Ascending aorta (tissue), 2 donors: ENCODE results near the gene RHOBTB3. TPM values are rescaled to one million over a fixed set of nuclear protein-coding genes. Genes with fewer than 3 reads are reported as not detected.

Source experiments
- DNase-seq, 2 donors: peaks; one replicate each; pipeline ENCODE4 v3.0.0-alpha.2; 2019; ENCODE audit warnings: low spot score in 2 of 2
- H3K27ac ChIP-seq, 2 donors: fragments of 200-600 bp; sonication (generic); one replicate each; pipeline ENCODE4 v1.5.1; 2016 to 2017; ENCODE audit warnings: mild to moderate bottlenecking in 1 of 2
- H3K27me3 ChIP-seq: fragments of 200-600 bp; sonication (generic); one replicate; pipeline ENCODE4 v1.5.1; 2017
- H3K36me3 ChIP-seq, 2 donors: fragments of 200-600 bp; sonication (generic); one replicate each; pipeline ENCODE4 v1.5.1; 2016
- H3K4me1 ChIP-seq, 2 donors: fragments of 200-600 bp; sonication (generic); one replicate each; pipeline ENCODE4 v1.5.1; 2016 to 2017; ENCODE audit warnings: mild to moderate bottlenecking in 1 of 2
- H3K4me3 ChIP-seq, 2 donors: fragments of 200-600 bp; sonication (generic); one replicate each; pipeline ENCODE4 v1.5.1; 2016 to 2017; ENCODE audit warnings: mild to moderate bottlenecking in 1 of 2
- H3K9me3 ChIP-seq, 2 donors: fragments of 200-600 bp; sonication (generic); one replicate each; pipeline ENCODE4 v1.5.1; 2016
- CTCF ChIP-seq, 3 experiments: fragments of 200-600 bp in 2 of 3; fragments of 450-650 bp in 1 of 3; sonication (generic) in 2 of 3; IDR thresholded peaks; one replicate each; pipeline ENCODE4 v1.5.1; 2016 to 2019; ENCODE audit warnings: antibody characterized with exemption in 3 of 3, mild to moderate bottlenecking in 1 of 3, moderate library complexity in 1 of 3
- intact Hi-C: fragments of 100-400 bp; cut with DNase I; formaldehyde crosslinking; loops from one replicate; pipeline ENCODE4 v1.15.1; 2023
- total RNA-seq: library from RNA; depleted of rRNA; stranded (reverse); fragments of >200 nt; gene quantifications from one replicate; pipeline ENCODE4 v1.1.0, GENCODE V29; 2016

The RHOBTB3 gene
- total RNA-seq, 1 donor from 2014 or later: 153 TPM

- intact Hi-C loops: loop anchor here (2.0 to 10.0 kb wide), 4 partner anchors 67 to 175 kb away; partner anchors contain the start of genes ARSK, RFESD and SKIC3
- no peak for TF ChIP-seq CTCF (IDR thresholded peaks at IDR 0.05)
- peaks cover 0 to 21% of the 10 kb centered on the region in 2 donors for H3K4me1 ChIP-seq
- H3K9me3 ChIP-seq: no peaks in the 10 kb centered on the region
- H3K27me3 ChIP-seq: no peaks in the 10 kb centered on the region
- H3K36me3 ChIP-seq: no peaks in the 10 kb centered on the region
- H3K27ac ChIP-seq: peak overlapping the region; percentile 33 to 89
- no peak overlapping the region for H3K4me3 ChIP-seq
- no peak for DNase-seq
Measured at GRCh38 chr5:95729115-95730010, 1.8 kb upstream of the RHOBTB3 start.

GRCh38 chr5:95730011-95730700 is 980 bp upstream of the RHOBTB3 start:
- no peaks in the 10 kb centered on the region for H3K36me3 ChIP-seq
- DNase-seq: no peak
- peaks cover 0 to 22% of the 10 kb centered on the region in 2 donors for H3K4me1 ChIP-seq
- H3K27ac ChIP-seq: peak overlapping the region; percentile 89
- H3K27me3 ChIP-seq: no peaks in the 10 kb centered on the region
- H3K4me3 ChIP-seq: peak overlapping the region; percentile 72 to 94
- intact Hi-C loops: loop anchor here (2.0 to 10.0 kb wide), 4 partner anchors 68 to 175 kb away; partner anchors contain the start of genes ARSK, RFESD and SKIC3
- H3K9me3 ChIP-seq: no peaks in the 10 kb centered on the region
- TF ChIP-seq CTCF (IDR thresholded peaks at IDR 0.05): no peak

GRCh38 chr5:95731571-95732554 is 727 bp downstream of the RHOBTB3 start:
- Histone ChIP-seq H3K4me1 (peaks cover 0 to 14% of the 10 kb centered on the region in 2 donors), H3K27me3 (no peaks in the 10 kb centered on the region), H3K36me3 (no peaks in the 10 kb centered on the region), H3K4me3 (peak overlapping the region; percentile 72 to 94), H3K9me3 (no peaks in the 10 kb centered on the region), H3K27ac (peak overlapping the region; percentile 89)
- no peak for TF ChIP-seq CTCF (IDR thresholded peaks at IDR 0.05)
- intact Hi-C loops: loop anchor here (2.0 to 10.0 kb wide), 4 partner anchors 70 to 177 kb away; partner anchors contain the start of genes ARSK, RFESD and SKIC3
- peak in 1 of 2 donors; percentile 76 for DNase-seq

- Histone ChIP-seq H3K4me1 (peaks cover 0 to 8% of the 10 kb centered on the region in 2 donors), H3K27me3 (no peaks in the 10 kb centered on the region), H3K36me3 (no peaks in the 10 kb centered on the region), H3K9me3 (no peaks in the 10 kb centered on the region), H3K4me3 (peak overlapping the region; percentile 72 to 94), H3K27ac (no peak overlapping the region)
- intact Hi-C loops: loop anchor here (5.0 to 10.0 kb wide), 3 partner anchors 71 to 178 kb away; partner anchors contain the start of genes ARSK and SKIC3
- DNase-seq: no peak
- no peak for TF ChIP-seq CTCF (IDR thresholded peaks at IDR 0.05)
Measured at GRCh38 chr5:95733107-95733665, 2.0 kb downstream of the RHOBTB3 start.
